ENCODE measurements around the gene NEGR1. TPM values are rescaled to one million over a fixed set of nuclear protein-coding genes. Genes with fewer than 3 reads are reported as not detected.

Gene NEGR1
- total RNA-seq, 1 donor from 2014 or later, result 0.16 TPM

GRCh38 chr1:71623888-71624287, 658.5 kb downstream of the NEGR1 start:
- no peak for ATAC-seq

GRCh38 chr1:71621785-71622184, 660.6 kb downstream of the NEGR1 start:
- ATAC-seq, result peak; percentile 38

- no peak for ATAC-seq
Measured at GRCh38 chr1:71618766-71619530, 663.4 kb downstream of the NEGR1 start.

GRCh38 chr1:71618191-71618590, 664.1 kb downstream of the NEGR1 start:
- ATAC-seq, result no peak

- no peak for ATAC-seq
Measured at GRCh38 chr1:71610476-71610875, 671.9 kb downstream of the NEGR1 start.

GRCh38 chr1:71603044-71603776, 679.1 kb downstream of the NEGR1 start:
- ATAC-seq, result no peak

- ATAC-seq, result no peak
Measured at GRCh38 chr1:71600023-71600422, 682.3 kb downstream of the NEGR1 start.

- no peak for ATAC-seq
Measured at GRCh38 chr1:71599306-71599705, 683.0 kb downstream of the NEGR1 start.

- ATAC-seq, result no peak
Measured at GRCh38 chr1:71593523-71593922, 688.8 kb downstream of the NEGR1 start.

- ATAC-seq, result no peak
Measured at GRCh38 chr1:71592646-71593274, 689.6 kb downstream of the NEGR1 start.

- no peak for ATAC-seq
Measured at GRCh38 chr1:71589005-71589404, 693.3 kb downstream of the NEGR1 start.

- no peak for ATAC-seq
Measured at GRCh38 chr1:71587961-71588360, 694.4 kb downstream of the NEGR1 start.

GRCh38 chr1:71586030-71586429, 696.3 kb downstream of the NEGR1 start:
- ATAC-seq, result no peak

- no peak for ATAC-seq
Measured at GRCh38 chr1:71583756-71584155, 698.6 kb downstream of the NEGR1 start.

- no peak for ATAC-seq
Measured at GRCh38 chr1:71582673-71583072, 699.7 kb downstream of the NEGR1 start.

GRCh38 chr1:71577451-71578131, 704.7 kb downstream of the NEGR1 start:
- ATAC-seq, result no peak

GRCh38 chr1:71572038-71572437, 710.3 kb downstream of the NEGR1 start:
- no peak for ATAC-seq

- no peak for ATAC-seq
Measured at GRCh38 chr1:71566413-71566812, 715.9 kb downstream of the NEGR1 start.

GRCh38 chr1:71565831-71566230, 716.5 kb downstream of the NEGR1 start:
- ATAC-seq, result no peak

- ATAC-seq, result no peak
Measured at GRCh38 chr1:71565262-71565661, 717.1 kb downstream of the NEGR1 start.

- no peak for ATAC-seq
Measured at GRCh38 chr1:71562298-71562697, 720.0 kb downstream of the NEGR1 start.

GRCh38 chr1:71561729-71562128, 720.6 kb downstream of the NEGR1 start:
- no peak for ATAC-seq

- ATAC-seq, result no peak
Measured at GRCh38 chr1:71561206-71561605, 721.1 kb downstream of the NEGR1 start.
